IPS DF 6.9 (cell line): ENCODE measurements around the gene TJP1.

Source experiments
- DNase-seq: peaks from one replicate; pipeline ENCODE4 v3.0.0-alpha.2; 2013; ENCODE audit warnings: low read depth, low spot score
- H3K27ac ChIP-seq: one replicate; pipeline ENCODE4 v1.5.1; 2013; ENCODE audit warnings: low read length, control low read depth
- H3K27me3 ChIP-seq: 2 replicates; pipeline ENCODE4 v1.6.1; 2013; ENCODE audit warnings: mild to moderate bottlenecking, low read length; ENCODE audit not compliant: control insufficient read depth, insufficient read depth
- H3K36me3 ChIP-seq: 2 replicates; pipeline ENCODE4 v1.6.1; 2013; ENCODE audit warnings: low read length; ENCODE audit not compliant: control insufficient read depth, insufficient read depth
- H3K4me1 ChIP-seq: 2 replicates; pipeline ENCODE4 v1.6.1; 2013; ENCODE audit warnings: low read length; ENCODE audit not compliant: control insufficient read depth, insufficient read depth
- H3K4me3 ChIP-seq: 2 replicates; pipeline ENCODE4 v1.5.1; 2013; ENCODE audit warnings: mild to moderate bottlenecking, low read length
- H3K9me3 ChIP-seq: 2 replicates; pipeline ENCODE4 v1.6.1; 2013; ENCODE audit warnings: low read length, inconsistent platforms; ENCODE audit not compliant: control insufficient read depth, insufficient read depth
- WGBS: extraction: QIAGEN DNeasy Blood & Tissue Kit; methylation state at CpG from one replicate; pipeline ENCODE4 v1.1.7; 2013; ENCODE audit warnings: mixed read lengths, missing lambda C conversion rate; ENCODE audit not compliant: insufficient read length, insufficient coverage; 5-methylcytosine and 5-hydroxymethylcytosine counted together

The TJP1 gene

DNA sequence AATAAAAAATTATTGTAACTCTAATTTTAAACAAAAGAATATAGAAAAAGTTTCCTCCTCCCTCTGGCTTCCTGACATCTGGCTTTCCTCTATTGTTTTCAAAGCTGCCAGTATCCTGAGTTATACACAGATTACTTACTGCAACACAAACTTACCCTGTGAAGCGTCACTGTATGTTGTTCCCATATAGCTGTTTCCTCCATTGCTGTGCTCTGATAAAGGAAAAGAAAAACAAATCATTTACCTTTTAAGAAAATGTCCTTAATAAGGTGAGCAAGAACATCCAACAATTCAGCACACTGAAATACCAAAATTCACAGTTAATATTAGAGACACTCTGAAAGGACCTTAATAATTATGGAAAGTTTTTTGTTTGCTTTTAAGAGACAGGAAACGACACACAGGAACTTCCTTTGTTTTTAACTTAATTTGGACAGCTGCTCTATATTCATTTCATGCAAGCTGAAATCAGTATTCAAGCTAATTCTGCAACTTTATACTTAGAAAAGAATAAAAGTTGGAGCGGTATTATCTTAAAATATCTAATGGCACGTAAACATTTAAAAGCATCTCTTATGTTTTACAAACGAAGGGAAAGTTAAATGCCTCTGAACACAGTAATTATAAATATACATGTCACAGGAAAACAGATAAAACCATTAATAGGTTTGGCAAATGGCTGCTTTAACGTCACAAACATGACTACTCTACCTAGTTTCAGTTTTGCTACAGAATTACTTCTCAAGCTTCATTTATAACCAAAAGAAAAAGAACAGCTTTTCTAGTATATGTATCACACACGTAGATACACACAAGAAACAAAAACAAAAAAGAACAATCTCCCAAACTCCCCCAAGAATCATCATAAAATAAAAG is 21.5 kb downstream of the TJP1 start:
- Histone ChIP-seq H3K4me3 (no peak overlapping the region), H3K9me3 (no peaks in the 10 kb centered on the region), H3K27me3 (no peaks in the 10 kb centered on the region), H3K36me3 (no peaks in the 10 kb centered on the region), H3K27ac (no peak overlapping the region), H3K4me1 (0 out of 2 replicates have a peak, but pooled peaks cover 1% of the 10 kb centered on the region)
- no CpG with 5 or more reads among the region's 7 CpGs for WGBS
- DNase-seq, result no peak

DNA sequence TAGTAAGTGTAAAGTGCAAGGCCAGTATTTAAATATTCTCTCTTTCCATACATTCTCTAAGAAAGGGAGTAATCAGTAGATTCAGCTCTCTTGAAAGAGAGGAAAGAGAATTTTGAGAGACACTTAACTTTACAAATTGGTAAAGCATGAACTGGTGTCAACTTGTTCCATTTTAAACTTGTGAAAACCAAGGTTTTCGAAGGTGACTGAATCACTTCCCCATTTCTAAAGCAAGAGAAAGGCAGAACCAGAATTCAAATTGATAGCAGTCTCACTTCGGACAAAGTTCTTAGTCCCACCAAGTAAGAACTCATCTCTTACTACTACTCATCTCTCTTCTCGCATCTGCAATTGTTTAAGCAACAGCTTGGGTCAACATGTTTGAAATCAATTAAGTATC is 22.4 kb downstream of the TJP1 start:
- WGBS, result no CpG with 5 or more reads among the region's 3 CpGs
- no peaks in the 10 kb centered on the region for H3K9me3 ChIP-seq
- H3K27me3 ChIP-seq, result no peaks in the 10 kb centered on the region
- no peak overlapping the region for H3K4me3 ChIP-seq
- no peak overlapping the region for H3K27ac ChIP-seq
- no peaks in the 10 kb centered on the region for H3K4me1 ChIP-seq
- no peaks in the 10 kb centered on the region for H3K36me3 ChIP-seq
- no peak for DNase-seq

DNA sequence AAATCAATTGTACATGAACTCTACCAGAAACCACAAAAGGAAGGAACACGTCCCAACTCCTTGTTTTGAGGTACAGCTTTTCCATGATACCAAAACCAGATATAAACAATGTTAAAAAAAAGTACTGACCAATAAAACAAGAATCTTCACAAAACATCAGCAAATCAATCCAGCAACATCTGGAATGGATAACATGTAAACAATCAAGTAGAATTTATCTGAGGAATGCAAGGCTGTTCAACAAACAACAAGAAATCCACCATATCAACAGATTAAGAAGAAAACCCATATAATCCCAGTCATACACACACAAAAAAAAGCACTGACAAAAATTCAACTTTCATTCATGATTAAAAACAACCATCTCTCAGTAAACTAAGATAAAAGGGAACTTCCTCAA is 26.7 kb downstream of the TJP1 start:
- H3K27me3 ChIP-seq, result no peaks in the 10 kb centered on the region
- no peak overlapping the region for H3K4me3 ChIP-seq
- no CpG with 5 or more reads among the region's 1 CpG for WGBS
- H3K9me3 ChIP-seq, result no peaks in the 10 kb centered on the region
- no peaks in the 10 kb centered on the region; the same call in 1 of the 2 replicates for H3K36me3 ChIP-seq
- no peak for DNase-seq
- no peak overlapping the region for H3K27ac ChIP-seq
- H3K4me1 ChIP-seq, result no peaks in the 10 kb centered on the region

DNA sequence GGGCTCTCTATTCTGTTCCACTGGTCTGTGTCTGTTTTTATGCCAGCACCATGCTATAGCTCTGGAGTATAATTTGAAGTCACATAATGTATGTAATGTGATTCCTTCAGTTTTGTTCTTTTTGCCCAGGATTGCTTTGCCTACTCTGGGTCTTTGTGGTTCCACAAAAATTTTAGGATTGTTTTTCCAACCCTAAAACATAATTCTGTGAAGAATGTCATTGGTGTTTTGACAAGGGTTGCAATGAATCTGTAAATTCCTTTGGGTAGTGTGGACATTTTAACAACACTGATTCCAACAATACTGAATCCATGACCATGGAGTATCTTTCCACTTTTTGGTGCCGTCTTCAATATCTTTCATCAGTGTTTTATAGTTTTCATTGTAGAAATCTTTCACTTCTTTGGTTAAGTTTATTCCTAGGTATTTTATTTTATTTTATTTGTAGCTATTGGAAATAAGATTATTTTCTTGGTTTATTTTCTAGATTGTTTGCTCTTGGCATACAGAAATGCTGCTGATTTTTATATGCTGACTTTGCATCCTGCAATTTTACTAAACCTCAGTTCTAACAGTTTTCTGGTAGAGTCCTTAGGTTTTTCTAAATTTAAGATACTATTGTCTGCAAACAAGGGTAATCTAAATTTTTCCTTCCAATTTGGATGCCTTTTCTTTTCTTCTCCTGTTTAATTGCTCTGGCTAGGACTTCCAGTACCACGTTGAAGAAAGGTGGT is 29.7 kb downstream of the TJP1 start:
- Histone ChIP-seq H3K27ac (no peak overlapping the region), H3K27me3 (no peaks in the 10 kb centered on the region), H3K36me3 (no peaks in the 10 kb centered on the region; the same call in 1 of the 2 replicates), H3K4me3 (no peak overlapping the region), H3K4me1 (no peaks in the 10 kb centered on the region), H3K9me3 (no peaks in the 10 kb centered on the region)
- DNase-seq, result no peak
- no CpG with 5 or more reads among the region's 2 CpGs for WGBS

DNA sequence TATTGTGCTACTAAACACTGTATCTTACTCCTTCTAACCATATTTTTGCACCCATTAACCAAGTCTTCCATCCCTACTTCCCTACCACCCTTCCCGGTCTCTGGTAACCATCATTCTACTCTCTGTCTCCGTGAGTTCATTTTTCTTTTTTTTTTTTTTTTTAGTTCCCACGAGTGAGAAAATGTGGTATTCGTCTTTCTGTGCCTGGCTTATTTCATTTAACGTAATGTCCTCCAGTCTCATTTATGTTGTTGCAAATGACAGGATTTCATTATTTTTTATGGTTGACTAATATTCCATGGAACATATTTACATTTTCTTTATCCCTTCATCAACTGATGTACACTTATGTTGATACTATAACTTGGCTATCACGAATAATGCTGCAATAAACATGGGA is 31.7 kb downstream of the TJP1 start:
- no peaks in the 10 kb centered on the region for H3K9me3 ChIP-seq
- H3K36me3 ChIP-seq, result no peaks in the 10 kb centered on the region; the same call in 1 of the 2 replicates
- H3K4me3 ChIP-seq, result no peak overlapping the region
- peaks cover 2% of the 10 kb centered on the region; the same call in 1 of the 2 replicates for H3K4me1 ChIP-seq
- no CpG with 5 or more reads among the region's 6 CpGs for WGBS
- H3K27me3 ChIP-seq, result no peaks in the 10 kb centered on the region
- no peak overlapping the region for H3K27ac ChIP-seq
- no peak for DNase-seq

DNA sequence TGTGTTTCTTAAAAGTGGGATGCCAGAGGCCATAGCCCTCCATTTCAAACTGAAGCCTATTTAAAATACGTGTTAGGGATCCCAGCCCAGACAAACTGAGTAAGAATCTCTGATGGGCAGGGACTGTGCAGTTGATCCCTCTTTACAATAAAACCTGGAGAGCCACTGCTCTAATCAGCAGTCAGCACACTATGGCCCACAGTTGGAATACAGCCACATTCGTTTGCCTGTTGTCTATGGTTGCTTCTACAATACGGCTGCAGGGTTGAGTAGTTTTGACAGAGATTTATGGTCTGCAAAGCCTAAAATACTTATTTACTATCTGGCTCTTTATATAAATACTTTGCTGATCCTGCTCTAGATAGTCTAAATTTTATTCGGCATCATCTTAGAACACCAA is 32.4 kb downstream of the TJP1 start:
- no CpG with 5 or more reads among the region's 4 CpGs for WGBS
- no peaks in the 10 kb centered on the region for H3K9me3 ChIP-seq
- no peak overlapping the region for H3K27ac ChIP-seq
- peaks cover 2% of the 10 kb centered on the region; the same call in 1 of the 2 replicates for H3K4me1 ChIP-seq
- no peaks in the 10 kb centered on the region for H3K27me3 ChIP-seq
- DNase-seq, result no peak
- H3K4me3 ChIP-seq, result no peak overlapping the region
- H3K36me3 ChIP-seq, result no peaks in the 10 kb centered on the region; the same call in 1 of the 2 replicates

DNA sequence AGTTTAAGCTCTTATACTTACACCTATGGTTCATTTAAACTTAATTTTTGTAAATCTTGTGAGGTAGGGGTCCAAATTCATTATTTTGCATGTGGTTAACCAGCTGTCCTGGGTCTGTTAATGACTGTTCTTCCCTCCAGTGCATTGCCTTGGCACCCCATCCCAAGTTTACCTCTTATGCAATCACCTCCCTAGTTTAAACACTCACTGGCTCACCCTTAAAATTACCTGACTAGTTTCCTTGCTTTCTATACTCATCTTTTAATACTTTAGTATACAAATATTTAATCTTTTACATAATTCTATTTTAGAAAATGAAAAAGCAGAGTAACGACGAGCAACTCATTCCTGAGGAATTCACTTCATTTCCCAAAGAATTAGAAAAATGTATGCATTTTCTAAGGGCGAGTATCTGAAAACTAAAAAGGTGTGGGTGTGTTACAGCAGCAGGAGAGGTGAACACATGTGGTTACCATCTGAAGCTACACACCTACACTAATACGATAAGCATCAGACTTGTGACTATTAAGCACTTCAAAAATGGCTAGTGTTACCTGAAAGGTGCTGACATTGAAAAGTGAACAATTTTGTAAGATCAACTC is 33.7 kb downstream of the TJP1 start:
- whole genome bisulfite sequencing, result no CpG with 5 or more reads among the region's 4 CpGs
- no peak overlapping the region for H3K27ac ChIP-seq
- peaks cover 2% of the 10 kb centered on the region; the same call in 1 of the 2 replicates for H3K4me1 ChIP-seq
- no peak overlapping the region for H3K4me3 ChIP-seq
- no peaks in the 10 kb centered on the region for H3K9me3 ChIP-seq
- H3K36me3 ChIP-seq, result no peaks in the 10 kb centered on the region; the same call in 1 of the 2 replicates
- no peaks in the 10 kb centered on the region for H3K27me3 ChIP-seq
- DNase-seq, result no peak

DNA sequence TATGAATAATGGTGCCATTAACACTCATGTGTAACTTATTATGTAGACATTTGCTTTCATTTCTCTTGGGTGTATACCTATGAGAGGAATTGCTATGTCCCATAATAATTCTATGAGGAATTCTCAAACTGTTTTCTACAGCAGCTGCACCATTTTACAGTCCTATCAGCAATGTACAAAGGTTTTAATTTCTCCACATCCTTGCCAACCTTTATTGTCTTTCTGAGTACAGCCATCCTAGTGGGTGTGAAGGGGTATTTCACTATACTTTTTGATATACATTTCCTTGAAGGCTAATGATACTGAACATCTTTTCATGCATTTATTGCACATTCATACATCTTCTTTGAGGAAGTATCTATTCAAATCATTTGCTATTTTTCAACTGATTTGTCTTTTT is 34.5 kb downstream of the TJP1 start:
- H3K9me3 ChIP-seq, result no peaks in the 10 kb centered on the region
- H3K4me3 ChIP-seq, result no peak overlapping the region
- H3K27me3 ChIP-seq, result no peaks in the 10 kb centered on the region
- no peak for DNase-seq
- H3K4me1 ChIP-seq, result peaks cover 2% of the 10 kb centered on the region; the same call in 1 of the 2 replicates
- H3K27ac ChIP-seq, result no peak overlapping the region
- H3K36me3 ChIP-seq, result no peaks in the 10 kb centered on the region

DNA sequence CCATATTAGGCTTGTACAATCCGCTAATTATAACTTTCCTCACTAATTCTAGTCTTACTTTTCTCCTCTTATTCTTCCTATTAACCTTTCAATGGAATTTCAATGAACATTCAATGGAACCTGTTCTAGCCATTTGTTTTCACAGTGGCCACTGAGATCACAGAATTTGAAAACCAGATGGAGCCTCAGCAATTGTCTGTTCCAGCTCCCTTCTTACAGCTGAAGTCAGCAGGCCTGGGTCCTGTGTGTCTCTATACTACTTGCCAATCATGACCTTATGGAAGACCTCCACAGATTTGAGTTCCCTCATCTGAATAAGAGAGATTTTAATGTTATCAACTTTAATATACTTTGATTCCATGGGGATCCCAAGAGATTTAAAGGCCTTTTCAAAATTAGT is 36.6 kb downstream of the TJP1 start:
- Histone ChIP-seq H3K36me3 (no peaks in the 10 kb centered on the region), H3K4me3 (no peak overlapping the region), H3K27ac (no peak overlapping the region), H3K9me3 (no peaks in the 10 kb centered on the region), H3K4me1 (peaks cover 2% of the 10 kb centered on the region; the same call in 1 of the 2 replicates), H3K27me3 (no peaks in the 10 kb centered on the region)
- WGBS, result 100% methylated on average over 1 of the region's 1 CpG
- DNase-seq, result no peak

DNA sequence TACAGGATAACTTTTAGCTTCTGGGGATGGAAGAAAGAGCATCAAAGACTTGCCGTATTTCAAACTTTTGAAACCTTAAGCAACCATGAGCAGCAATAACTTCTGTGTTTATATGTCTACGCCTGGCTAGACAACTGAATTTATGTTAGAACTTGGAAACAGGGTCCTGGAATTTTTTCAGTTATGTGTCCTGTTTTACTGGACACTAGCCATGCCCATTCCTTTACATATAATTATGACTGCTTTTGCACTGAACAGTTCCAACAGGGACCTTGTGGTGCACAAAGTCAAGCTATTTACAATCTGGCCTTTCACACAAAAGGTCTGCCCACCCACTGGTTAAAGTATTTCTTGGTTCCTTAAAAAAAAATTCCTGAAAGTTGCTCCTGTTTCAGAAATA is 37.1 kb downstream of the TJP1 start:
- WGBS, result no CpG with 5 or more reads among the region's 2 CpGs
- no peak overlapping the region for H3K27ac ChIP-seq
- peaks cover 2% of the 10 kb centered on the region; the same call in 1 of the 2 replicates for H3K4me1 ChIP-seq
- no peak overlapping the region for H3K4me3 ChIP-seq
- peaks cover 2% of the 10 kb centered on the region; the same call in 1 of the 2 replicates for H3K36me3 ChIP-seq
- H3K27me3 ChIP-seq, result no peaks in the 10 kb centered on the region
- DNase-seq, result no peak
- no peaks in the 10 kb centered on the region; the same call in 1 of the 2 replicates for H3K9me3 ChIP-seq
